PC-9 (cell line): ENCODE data around the gene ADAMTS4. TPM values are rescaled to one million over a fixed set of nuclear protein-coding genes. Genes with fewer than 3 reads are reported as not detected.
A peak's percentile ranks its signal among the peaks of the same experiment; 100 is the strongest.

ENCODE experiments used
- BruUV-seq: library from RNA; stranded (reverse); fragments of 400-500 nt; replicated peaks from 2 replicates; lab custom pipeline; 2021; lab: Mats Ljungman, UMichigan
- CTCF ChIA-PET: fragments of 300-600 bp; sonication (Branson Sonifier 250); formaldehyde crosslinking; loops from one replicate; lab custom pipeline; 2022; ENCODE audit warnings: antibody characterized with exemption; lab: Charles Lee
- POLR2A ChIA-PET: fragments of 300-600 bp; sonication (Branson Sonifier 250); formaldehyde crosslinking; loops from one replicate; lab custom pipeline; 2022; ENCODE audit warnings: antibody characterized with exemption; ENCODE audit not compliant: unreplicated experiment; lab: Charles Lee
- DNase-seq, 2 experiments: peaks; one replicate each; pipeline versions ENCODE4 v3.0.0 to v3.0.0-alpha.2; 2015 to 2022; ENCODE audit warnings: mixed read lengths in 1 of 2
- H2AFZ ChIP-seq: fragments of 200-600 bp; sonication (generic); 2 replicates; pipeline ENCODE4 v1.8.1; 2017; ENCODE audit warnings: antibody characterized with exemption
- H3F3A ChIP-seq: fragments of 200-600 bp; sonication (generic); 2 replicates; pipeline ENCODE4 v1.8.1; 2017; ENCODE audit warnings: antibody characterized with exemption, mild to moderate bottlenecking, low read depth; ENCODE audit not compliant: insufficient read depth
- H3K27ac ChIP-seq: fragments of 200-600 bp; sonication (generic); 2 replicates; pipeline ENCODE4 v1.6.1; 2016; ENCODE audit warnings: mixed run types
- H3K27me3 ChIP-seq: fragments of 200-600 bp; sonication (generic); 2 replicates; pipeline ENCODE4 v1.6.1; 2016; ENCODE audit warnings: low read depth, mixed run types; ENCODE audit not compliant: insufficient read depth
- H3K36me3 ChIP-seq: fragments of 200-600 bp; sonication (generic); 2 replicates; pipeline ENCODE4 v1.6.1; 2016; ENCODE audit warnings: low read depth, mixed run types
- H3K4me1 ChIP-seq: fragments of 200-600 bp; sonication (generic); replicated peaks from 2 replicates; pipeline ENCODE4 v1.6.1; 2016; ENCODE audit warnings: mixed run types; ENCODE audit not compliant: insufficient read depth
- H3K4me2 ChIP-seq: fragments of 200-600 bp; sonication (generic); 2 replicates; pipeline ENCODE4 v1.6.1; 2017; ENCODE audit warnings: mixed run types
- H3K4me3 ChIP-seq: fragments of 200-600 bp; sonication (generic); 2 replicates; pipeline ENCODE4 v1.6.1; 2016; ENCODE audit warnings: mixed run types
- H3K79me2 ChIP-seq: fragments of 200-600 bp; sonication (generic); 2 replicates; pipeline ENCODE4 v1.6.1; 2017; ENCODE audit warnings: low read depth, mixed run types
- H3K9me2 ChIP-seq: fragments of 200-600 bp; sonication (generic); 2 replicates; pipeline ENCODE4 v1.8.1; 2017; ENCODE audit warnings: mild to moderate bottlenecking; ENCODE audit not compliant: insufficient read depth
- H3K9me3 ChIP-seq: fragments of 200-600 bp; sonication (generic); 2 replicates; pipeline ENCODE4 v1.8.1; 2016; ENCODE audit warnings: low read depth; ENCODE audit not compliant: insufficient read depth
- H4K20me1 ChIP-seq: fragments of 200-600 bp; sonication (generic); 2 replicates; pipeline ENCODE4 v1.8.1; 2017; ENCODE audit not compliant: insufficient read depth
- CTCF ChIP-seq: fragments of 200-600 bp; sonication (generic); conservative IDR thresholded peaks from 2 replicates; pipeline ENCODE4 v1.6.1; 2017; ENCODE audit warnings: mixed run types, antibody characterized with exemption, mild to moderate bottlenecking, moderate library complexity
- EZH2 ChIP-seq: fragments of 200-600 bp; sonication (generic); IDR thresholded peaks from 2 replicates; pipeline ENCODE4 v1.8.0; 2017; ENCODE audit warnings: antibody characterized with exemption, low read depth
- intact Hi-C: fragments of 100-400 bp; cut with micrococcal nuclease; formaldehyde crosslinking; loops from one replicate; pipeline ENCODE4 v1.10.0; 2022; ENCODE audit not compliant: unreplicated experiment
- total RNA-seq: library from RNA; stranded (reverse); gene quantifications from 2 replicates; pipeline ENCODE4 v1.2.3, GENCODE V29; 2021

The ADAMTS4 gene
- total RNA-seq, 1 experiment from 2014 or later: not detected

GRCh38 chr1:161219078-161219892 lies 20.4 kb upstream of the ADAMTS4 start:
- Histone ChIP-seq H3K9me2 (no peaks in the 10 kb centered on the region), H3K79me2 (no peaks in the 10 kb centered on the region), H3K27me3 (no peaks in the 10 kb centered on the region), H3K36me3 (no peaks in the 10 kb centered on the region), H2AFZ (no peak overlapping the region), H3F3A (peaks cover 5% of the 10 kb centered on the region; the same call in 1 of the 2 replicates), H3K27ac (no peak overlapping the region), H3K4me3 (no peak overlapping the region), H3K9me3 (no peaks in the 10 kb centered on the region), H3K4me2 (no peak overlapping the region), H4K20me1 (no peaks in the 10 kb centered on the region), H3K4me1 (peaks cover 7% of the 10 kb centered on the region; the same call in 1 of the 2 replicates)
- ChIA-PET POLR2A (interaction anchor here (0.6 kb wide), 1 partner anchor 201 kb away, joined by 3 read pairs; no protein-coding TSS in a partner anchor), CTCF (no interaction called here)
- intact Hi-C loops: no loop called here
- no TSS peak for BruUV-seq
- TF ChIP-seq CTCF: no peak
- no peak for TF ChIP-seq EZH2
- no peak for DNase-seq

GRCh38 chr1:161218301-161219077 lies 19.6 kb upstream of the ADAMTS4 start:
- BruUV-seq: no TSS peak
- POLR2A ChIA-PET: interaction anchor here (0.6 kb wide), 1 partner anchor 200 kb away, joined by 3 read pairs; no protein-coding TSS in a partner anchor
- Histone ChIP-seq H3K79me2 (no peaks in the 10 kb centered on the region), H3K4me1 (peaks cover 7% of the 10 kb centered on the region; the same call in 1 of the 2 replicates), H3K9me2 (no peaks in the 10 kb centered on the region), H3K27me3 (no peaks in the 10 kb centered on the region), H3K9me3 (no peaks in the 10 kb centered on the region), H3K36me3 (peaks cover 4% of the 10 kb centered on the region), H2AFZ (no peak overlapping the region), H3K27ac (no peak overlapping the region), H3K4me3 (no peak overlapping the region), H3K4me2 (no peak overlapping the region), H3F3A (peaks cover 5% of the 10 kb centered on the region; the same call in 1 of the 2 replicates), H4K20me1 (no peaks in the 10 kb centered on the region)
- DNase-seq: no peak
- intact Hi-C loops: no loop called here
- no peak for TF ChIP-seq EZH2
- no peak for TF ChIP-seq CTCF
- CTCF ChIA-PET: no interaction called here

- TF ChIP-seq CTCF: no peak
- TF ChIP-seq EZH2: no peak
- no peak overlapping the region for H2AFZ ChIP-seq
- ChIA-PET CTCF (no interaction called here), POLR2A (no interaction called here)
- H3K4me3 ChIP-seq: no peak overlapping the region
- peak overlapping the region; percentile 29 for H3K27ac ChIP-seq
- peaks cover 9% of the 10 kb centered on the region for H3K36me3 ChIP-seq
- no peaks in the 10 kb centered on the region for H4K20me1 ChIP-seq
- H3K4me1 ChIP-seq: peaks cover 7% of the 10 kb centered on the region; the same call in 1 of the 2 replicates
- no peaks in the 10 kb centered on the region for H3K9me2 ChIP-seq
- intact Hi-C loops: no loop called here
- DNase-seq: no peak
- H3K79me2 ChIP-seq: no peaks in the 10 kb centered on the region
- H3K27me3 ChIP-seq: no peaks in the 10 kb centered on the region
- H3F3A ChIP-seq: peaks cover 5% of the 10 kb centered on the region; the same call in 1 of the 2 replicates
- no peak overlapping the region for H3K4me2 ChIP-seq
- BruUV-seq: no TSS peak
- no peaks in the 10 kb centered on the region for H3K9me3 ChIP-seq
These were observed 19.0 kb upstream of the ADAMTS4 start for GRCh38 chr1:161217831-161218230.
